ENCODE results near the gene NUFIP1. TPM values are rescaled to one million over a fixed set of nuclear protein-coding genes. Genes with fewer than 3 reads are reported as not detected.
"Not testable (repeated sequence)": the region's sequence is repeated elsewhere in the genome, so short reads cannot be mapped to it uniquely, and the experiment has no call there.

The NUFIP1 gene
- total and polyA plus RNA-seq, 2 donors, result 3.0 to 4.1 TPM

DNA sequence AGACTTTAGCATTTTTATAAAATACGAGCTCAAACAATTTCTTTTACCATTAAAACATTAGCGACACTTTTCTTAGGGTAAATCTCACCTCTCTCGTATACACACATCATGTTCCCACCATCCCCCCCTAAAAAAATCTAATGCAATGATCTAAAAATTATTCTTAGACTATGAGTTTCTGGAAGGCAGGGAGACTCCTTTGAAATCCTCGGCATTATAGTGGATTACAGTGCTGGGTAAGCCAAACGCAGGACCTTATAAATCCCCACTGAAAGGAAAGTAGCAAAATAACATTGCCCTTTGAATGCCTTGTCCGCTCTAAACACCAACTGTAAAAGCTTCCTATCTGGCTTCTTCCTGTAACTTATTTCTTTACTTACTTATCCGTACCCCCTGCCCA, 35.0 kb downstream of the NUFIP1 start:
- Histone ChIP-seq H3K4me1 (ENCODE audit: control insufficient read depth in 2 of 2, insufficient read depth in 2 of 2, low read length in 2 of 2) (no peaks in the 10 kb centered on the region), H3K36me3 (ENCODE audit: control insufficient read depth in 2 of 2, insufficient read depth in 2 of 2, low read length in 1 of 2) (no peaks in the 10 kb centered on the region), H3K27me3 (ENCODE audit: control insufficient read depth in 2 of 2, insufficient read depth in 1 of 2, low read length in 1 of 2) (no peaks in the 10 kb centered on the region), H3K27ac (ENCODE audit: low read depth in 1 of 2, low read length in 1 of 2) (no peak overlapping the region), H3K4me3 (ENCODE audit: low read length in 2 of 2) (no peak overlapping the region), H3K9me3 (ENCODE audit: control insufficient read depth in 2 of 2, insufficient read depth in 1 of 2, low read length in 1 of 2) (no peaks in the 10 kb centered on the region)
- WGBS, result over 99% methylated on average over 7 of the region's 7 CpGs
- no peak for DNase-seq (ENCODE audit: low read depth in 6 of 9, low spot score in 9 of 9)

GRCh38 chr13:44952671-44953070, 36.6 kb downstream of the NUFIP1 start:
- H3K4me1 ChIP-seq (ENCODE audit: control insufficient read depth in 2 of 2, insufficient read depth in 2 of 2, low read length in 2 of 2), result no peaks in the 10 kb centered on the region
- DNase-seq (ENCODE audit: low read depth in 6 of 9, low spot score in 9 of 9), result no peak
- H3K36me3 ChIP-seq (ENCODE audit: control insufficient read depth in 2 of 2, insufficient read depth in 2 of 2, low read length in 1 of 2), result no peaks in the 10 kb centered on the region
- no peaks in the 10 kb centered on the region for H3K27me3 ChIP-seq (ENCODE audit: control insufficient read depth in 2 of 2, insufficient read depth in 1 of 2, low read length in 1 of 2)
- H3K4me3 ChIP-seq (ENCODE audit: low read length in 2 of 2), result no peak overlapping the region
- WGBS, result 96% methylated on average over 2 of the region's 2 CpGs
- H3K27ac ChIP-seq (ENCODE audit: low read depth in 1 of 2, low read length in 1 of 2), result no peak overlapping the region
- no peaks in the 10 kb centered on the region for H3K9me3 ChIP-seq (ENCODE audit: control insufficient read depth in 2 of 2, insufficient read depth in 1 of 2, low read length in 1 of 2)

DNA sequence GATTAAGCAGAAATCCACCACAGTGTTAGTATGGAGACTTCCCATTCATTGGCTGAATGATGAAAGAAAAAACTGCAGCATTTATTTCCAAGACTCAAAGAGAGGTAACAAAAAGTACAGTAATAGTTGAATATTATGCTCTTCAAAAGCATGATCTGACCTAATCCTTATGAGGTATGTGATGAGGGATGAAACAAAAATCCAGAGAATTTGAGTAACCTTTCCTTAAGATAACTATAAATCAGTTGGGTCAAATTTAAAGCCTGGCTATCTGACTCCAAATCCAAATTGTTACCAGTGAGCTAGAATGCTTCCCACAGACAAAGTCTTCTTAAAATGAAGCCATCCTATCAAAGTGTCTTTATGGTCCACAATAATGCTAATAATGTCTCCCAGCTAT, 38.1 kb downstream of the NUFIP1 start:
- DNase-seq (ENCODE audit: low read depth in 6 of 9, low spot score in 9 of 9), result no peak
- H3K4me1 ChIP-seq (ENCODE audit: control insufficient read depth in 2 of 2, insufficient read depth in 2 of 2, low read length in 2 of 2), result no peaks in the 10 kb centered on the region
- no peaks in the 10 kb centered on the region for H3K27me3 ChIP-seq (ENCODE audit: control insufficient read depth in 2 of 2, insufficient read depth in 1 of 2, low read length in 1 of 2)
- no peaks in the 10 kb centered on the region for H3K36me3 ChIP-seq (ENCODE audit: control insufficient read depth in 2 of 2, insufficient read depth in 2 of 2, low read length in 1 of 2)
- H3K9me3 ChIP-seq (ENCODE audit: control insufficient read depth in 2 of 2, insufficient read depth in 1 of 2, low read length in 1 of 2), result no peaks in the 10 kb centered on the region
- no peak overlapping the region for H3K4me3 ChIP-seq (ENCODE audit: low read length in 2 of 2)
- no peak overlapping the region for H3K27ac ChIP-seq (ENCODE audit: low read depth in 1 of 2, low read length in 1 of 2)

DNA sequence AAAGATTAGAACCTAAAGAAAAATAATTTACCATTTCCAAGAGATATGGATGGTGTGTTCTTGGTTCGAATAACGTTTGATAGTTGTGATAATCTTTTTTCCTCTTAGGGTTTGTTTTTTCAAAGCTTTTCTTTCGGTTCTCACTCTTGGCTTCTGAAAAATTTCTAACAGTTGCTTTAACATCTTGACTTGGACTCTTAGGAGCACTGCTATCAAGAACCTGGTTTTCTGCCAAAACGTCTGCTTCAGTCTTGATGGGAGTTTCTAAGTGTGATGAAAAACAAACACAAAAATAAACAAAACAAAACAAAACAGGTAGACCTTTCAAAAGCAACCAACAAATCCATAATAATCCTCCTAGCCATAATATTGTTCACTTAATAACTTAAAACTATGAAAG, 45.9 kb downstream of the NUFIP1 start:
- not testable (repeated sequence) for H3K27ac ChIP-seq (ENCODE audit: low read depth in 1 of 2, low read length in 1 of 2); H3K36me3 ChIP-seq (ENCODE audit: control insufficient read depth in 2 of 2, insufficient read depth in 2 of 2, low read length in 1 of 2); H3K4me3 ChIP-seq (ENCODE audit: low read length in 2 of 2); H3K9me3 ChIP-seq (ENCODE audit: control insufficient read depth in 2 of 2, insufficient read depth in 1 of 2, low read length in 1 of 2); DNase-seq (ENCODE audit: low read depth in 6 of 9, low spot score in 9 of 9); H3K27me3 ChIP-seq (ENCODE audit: control insufficient read depth in 2 of 2, insufficient read depth in 1 of 2, low read length in 1 of 2); H3K4me1 ChIP-seq (ENCODE audit: control insufficient read depth in 2 of 2, insufficient read depth in 2 of 2, low read length in 2 of 2)
- 97% methylated on average over 4 of the region's 4 CpGs for WGBS

GRCh38 chr13:44938854-44939253, 50.4 kb downstream of the NUFIP1 start:
- H3K4me1 ChIP-seq (ENCODE audit: control insufficient read depth in 2 of 2, insufficient read depth in 2 of 2, low read length in 2 of 2), result no peaks in the 10 kb centered on the region
- DNase-seq (ENCODE audit: low read depth in 6 of 9, low spot score in 9 of 9), result no peak
- no peak overlapping the region for H3K27ac ChIP-seq (ENCODE audit: low read depth in 1 of 2, low read length in 1 of 2)
- WGBS, result 97% methylated on average over 2 of the region's 2 CpGs
- H3K9me3 ChIP-seq (ENCODE audit: control insufficient read depth in 2 of 2, insufficient read depth in 1 of 2, low read length in 1 of 2), result no peaks in the 10 kb centered on the region
- H3K36me3 ChIP-seq (ENCODE audit: control insufficient read depth in 2 of 2, insufficient read depth in 2 of 2, low read length in 1 of 2), result peaks cover 0 to 6% of the 10 kb centered on the region in 2 donors
- H3K4me3 ChIP-seq (ENCODE audit: low read length in 2 of 2), result no peak overlapping the region
- no peaks in the 10 kb centered on the region for H3K27me3 ChIP-seq (ENCODE audit: control insufficient read depth in 2 of 2, insufficient read depth in 1 of 2, low read length in 1 of 2)

DNA sequence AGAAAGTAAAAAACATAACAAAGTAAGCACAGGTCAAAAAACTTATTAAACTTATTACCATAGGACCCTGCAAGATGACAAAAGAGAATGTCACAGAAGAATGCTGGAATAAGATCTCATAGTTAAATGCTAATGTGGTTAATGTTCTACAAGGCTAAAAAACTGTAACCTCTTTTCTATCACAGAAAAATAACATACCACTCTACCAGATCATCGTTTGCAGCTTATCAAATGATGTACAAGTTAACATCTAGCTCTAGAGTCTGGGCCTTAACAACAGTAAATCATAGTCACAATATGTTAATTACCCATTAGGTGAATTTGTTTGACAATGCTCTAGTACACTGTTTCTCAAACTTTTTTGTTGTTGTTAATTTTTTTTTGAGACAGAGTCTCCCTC, 53.0 kb downstream of the NUFIP1 start:
- Histone ChIP-seq H3K9me3 (ENCODE audit: control insufficient read depth in 2 of 2, insufficient read depth in 1 of 2, low read length in 1 of 2) (no peaks in the 10 kb centered on the region), H3K36me3 (ENCODE audit: control insufficient read depth in 2 of 2, insufficient read depth in 2 of 2, low read length in 1 of 2) (peaks cover 0 to 2% of the 10 kb centered on the region in 2 donors), H3K27me3 (ENCODE audit: control insufficient read depth in 2 of 2, insufficient read depth in 1 of 2, low read length in 1 of 2) (no peaks in the 10 kb centered on the region), H3K27ac (ENCODE audit: low read depth in 1 of 2, low read length in 1 of 2) (no peak overlapping the region), H3K4me3 (ENCODE audit: low read length in 2 of 2) (no peak overlapping the region), H3K4me1 (ENCODE audit: control insufficient read depth in 2 of 2, insufficient read depth in 2 of 2, low read length in 2 of 2) (no peaks in the 10 kb centered on the region)
- 95% methylated on average over 1 of the region's 1 CpG for WGBS
- no peak for DNase-seq (ENCODE audit: low read depth in 6 of 9, low spot score in 9 of 9)

- no peaks in the 10 kb centered on the region for H3K4me1 ChIP-seq (ENCODE audit: control insufficient read depth in 2 of 2, insufficient read depth in 2 of 2, low read length in 2 of 2)
- no peaks in the 10 kb centered on the region for H3K36me3 ChIP-seq (ENCODE audit: control insufficient read depth in 2 of 2, insufficient read depth in 2 of 2, low read length in 1 of 2)
- 0% methylated on average over 1 of the region's 1 CpG for WGBS
- no peak for DNase-seq (ENCODE audit: low read depth in 6 of 9, low spot score in 9 of 9)
- H3K27me3 ChIP-seq (ENCODE audit: control insufficient read depth in 2 of 2, insufficient read depth in 1 of 2, low read length in 1 of 2), result no peaks in the 10 kb centered on the region
- no peak overlapping the region for H3K4me3 ChIP-seq (ENCODE audit: low read length in 2 of 2)
- H3K27ac ChIP-seq (ENCODE audit: low read depth in 1 of 2, low read length in 1 of 2), result no peak overlapping the region
- H3K9me3 ChIP-seq (ENCODE audit: control insufficient read depth in 2 of 2, insufficient read depth in 1 of 2, low read length in 1 of 2), result no peaks in the 10 kb centered on the region
Observed at GRCh38 chr13:44934724-44935123, 54.5 kb downstream of the NUFIP1 start.

- 95% methylated on average over 7 of the region's 7 CpGs for WGBS
- Histone ChIP-seq H3K4me1 (ENCODE audit: control insufficient read depth in 2 of 2, insufficient read depth in 2 of 2, low read length in 2 of 2) (no peaks in the 10 kb centered on the region), H3K36me3 (ENCODE audit: control insufficient read depth in 2 of 2, insufficient read depth in 2 of 2, low read length in 1 of 2) (no peaks in the 10 kb centered on the region), H3K4me3 (ENCODE audit: low read length in 2 of 2) (no peak overlapping the region), H3K27me3 (ENCODE audit: control insufficient read depth in 2 of 2, insufficient read depth in 1 of 2, low read length in 1 of 2) (no peaks in the 10 kb centered on the region), H3K9me3 (ENCODE audit: control insufficient read depth in 2 of 2, insufficient read depth in 1 of 2, low read length in 1 of 2) (no peaks in the 10 kb centered on the region), H3K27ac (ENCODE audit: low read depth in 1 of 2, low read length in 1 of 2) (no peak overlapping the region)
- no peak for DNase-seq (ENCODE audit: low read depth in 6 of 9, low spot score in 9 of 9)
Observed at GRCh38 chr13:44932850-44933251, 56.4 kb downstream of the NUFIP1 start.

GRCh38 chr13:44932171-44932849, 57.0 kb downstream of the NUFIP1 start:
- no peaks in the 10 kb centered on the region for H3K27me3 ChIP-seq (ENCODE audit: control insufficient read depth in 2 of 2, insufficient read depth in 1 of 2, low read length in 1 of 2)
- no peaks in the 10 kb centered on the region for H3K4me1 ChIP-seq (ENCODE audit: control insufficient read depth in 2 of 2, insufficient read depth in 2 of 2, low read length in 2 of 2)
- H3K9me3 ChIP-seq (ENCODE audit: control insufficient read depth in 2 of 2, insufficient read depth in 1 of 2, low read length in 1 of 2), result no peaks in the 10 kb centered on the region
- DNase-seq (ENCODE audit: low read depth in 6 of 9, low spot score in 9 of 9), result no peak
- no peaks in the 10 kb centered on the region for H3K36me3 ChIP-seq (ENCODE audit: control insufficient read depth in 2 of 2, insufficient read depth in 2 of 2, low read length in 1 of 2)
- 97% methylated on average over 5 of the region's 5 CpGs for WGBS
- no peak overlapping the region for H3K27ac ChIP-seq (ENCODE audit: low read depth in 1 of 2, low read length in 1 of 2)
- H3K4me3 ChIP-seq (ENCODE audit: low read length in 2 of 2), result no peak overlapping the region
